Placental epithelial cell (primary cell): ENCODE results near the gene MFGE8. TPM values are rescaled to one million over a fixed set of nuclear protein-coding genes. Genes with fewer than 3 reads are reported as not detected.

Experiments
- total RNA-seq: library from RNA; depleted of rRNA; stranded (reverse); fragments of >200 nt; gene quantifications from 2 replicates; pipeline ENCODE4 v1.2.3, GENCODE V29; 2012

Gene MFGE8, protein sequence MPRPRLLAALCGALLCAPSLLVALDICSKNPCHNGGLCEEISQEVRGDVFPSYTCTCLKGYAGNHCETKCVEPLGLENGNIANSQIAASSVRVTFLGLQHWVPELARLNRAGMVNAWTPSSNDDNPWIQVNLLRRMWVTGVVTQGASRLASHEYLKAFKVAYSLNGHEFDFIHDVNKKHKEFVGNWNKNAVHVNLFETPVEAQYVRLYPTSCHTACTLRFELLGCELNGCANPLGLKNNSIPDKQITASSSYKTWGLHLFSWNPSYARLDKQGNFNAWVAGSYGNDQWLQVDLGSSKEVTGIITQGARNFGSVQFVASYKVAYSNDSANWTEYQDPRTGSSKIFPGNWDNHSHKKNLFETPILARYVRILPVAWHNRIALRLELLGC
- total RNA-seq: 151 and 184 TPM in 2 replicates

GRCh38 chr15:88913017-88913849 lies at the start of gene MFGE8:
Gene MFGE8, minus strand, starts transcription at chr15:88913379. Its CDS starts 60 bp downstream, at chr15:88913319.

DNA sequence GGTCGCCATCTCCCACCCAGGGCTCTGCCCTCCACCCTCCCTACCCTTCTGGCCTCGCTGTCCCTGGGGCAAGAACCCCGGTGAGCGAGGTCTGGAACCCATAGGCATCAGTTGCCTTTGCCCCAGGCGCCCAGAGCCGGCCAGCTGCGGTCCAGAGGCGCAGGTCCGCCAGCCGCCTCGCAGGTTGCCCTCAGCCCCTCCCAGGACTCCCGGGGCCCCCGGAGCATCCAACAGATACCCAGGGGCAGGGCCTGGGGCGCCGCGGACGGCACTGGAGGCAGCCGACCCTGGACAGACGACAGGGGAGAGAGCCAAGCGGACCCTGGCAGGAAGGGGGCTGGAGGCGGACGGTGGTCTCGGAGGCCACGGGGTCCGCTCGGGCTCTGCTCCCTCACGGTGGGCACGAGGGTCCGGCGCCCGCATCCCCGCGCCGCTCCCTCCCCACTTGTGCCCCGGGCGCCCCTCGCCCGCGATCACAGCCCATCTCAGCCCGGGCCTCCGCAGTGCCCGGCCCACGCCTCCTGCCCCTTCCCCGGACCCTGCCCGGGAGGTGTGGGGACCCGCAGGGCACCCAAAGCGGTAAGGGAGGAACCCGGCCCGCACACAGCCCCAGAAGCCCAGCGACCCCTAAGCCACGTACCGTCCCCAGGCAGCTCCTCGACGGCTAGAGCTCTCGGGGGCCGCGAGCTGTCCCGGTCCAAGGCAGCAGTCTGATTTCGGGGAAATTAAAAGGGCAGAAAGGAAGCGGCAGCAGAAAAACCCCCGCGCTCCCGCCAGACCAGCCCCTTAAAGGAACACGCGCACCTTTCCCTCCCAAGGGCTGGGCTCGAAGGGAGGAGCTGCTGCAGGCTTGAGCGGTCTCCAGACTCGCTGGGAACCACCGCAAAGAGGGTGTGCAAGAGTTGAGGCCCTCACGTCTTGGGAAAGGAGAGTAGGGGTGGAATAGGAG lies 18.1 kb downstream of the MFGE8 start, which contains the start of gene HAPLN3:
Gene HAPLN3 (minus strand): TSS at position 726 of the 949 bp plus-strand sequence. CDS start 8,246 bp downstream, outside the sequence.

Other genes starting within 250 kb of the MFGE8 start
- gene ACAN, start 109.9 kb downstream of the MFGE8 start, total RNA-seq: under 0.01 TPM in 2 replicates
- gene HAPLN3, start 17.8 kb downstream of the MFGE8 start, total RNA-seq: 3.9 and 11.4 TPM in 2 replicates
- 24.3 and 50.5 TPM in 2 replicates for gene ABHD2, start 175.1 kb upstream of the MFGE8 start, total RNA-seq